Measurements from ENCODE around the gene SERP2.

Gene SERP2

DNA sequence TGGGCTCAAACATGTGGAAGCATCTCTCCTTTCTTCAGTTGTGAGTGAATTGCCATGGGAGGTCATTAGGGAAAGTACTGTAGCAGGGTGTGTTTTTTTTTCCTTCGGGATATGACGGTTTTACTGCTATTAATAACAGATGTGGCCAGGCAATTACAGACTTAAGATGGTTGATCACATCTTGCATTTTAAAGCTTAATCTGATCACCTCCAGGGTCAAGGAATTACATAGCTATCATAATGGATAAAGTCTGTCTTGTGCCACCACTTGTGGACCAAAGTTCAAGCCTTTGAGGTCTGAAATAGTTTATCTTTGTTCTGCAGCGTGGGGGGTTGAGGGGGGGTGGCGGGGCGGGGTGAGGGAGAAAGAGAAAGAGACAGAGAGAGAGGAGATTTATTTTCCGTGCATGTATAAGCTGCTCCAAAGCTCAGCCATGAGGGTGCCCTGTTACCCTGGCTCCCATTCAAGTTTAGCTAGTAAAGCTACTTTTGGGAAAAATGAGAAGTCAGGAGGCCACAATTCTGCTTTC is 5.5 kb upstream of the SERP2 start:
- Histone ChIP-seq H3K4me3 (ENCODE audit: low read length) (no peak overlapping the region), H3K4me1 (ENCODE audit: low read length) (no peaks in the 10 kb centered on the region), H3K36me3 (replicated peaks; ENCODE audit: low read depth, low read length) (no peaks in the 10 kb centered on the region), H3K27ac (ENCODE audit: low read length) (no peak overlapping the region), H3K27me3 (ENCODE audit: low read depth, low read length) (peaks cover 58% of the 10 kb centered on the region), H3K4me2 (ENCODE audit: low read length) (no peak overlapping the region), H3K9me3 (ENCODE audit: insufficient read depth, low read length) (no peaks in the 10 kb centered on the region), H4K20me1 (ENCODE audit: insufficient read depth, low read length) (no peaks in the 10 kb centered on the region), H2AFZ (ENCODE audit: low read depth, low read length) (no peak overlapping the region), H3K79me2 (ENCODE audit: low read length) (no peaks in the 10 kb centered on the region), H3K9ac (ENCODE audit: low read length) (no peak overlapping the region)
- no peak for TF ChIP-seq EZH2phosphoT487 (IDR thresholded peaks at IDR 0.05; ENCODE audit: low read depth)
- TF ChIP-seq, protein P1, sequence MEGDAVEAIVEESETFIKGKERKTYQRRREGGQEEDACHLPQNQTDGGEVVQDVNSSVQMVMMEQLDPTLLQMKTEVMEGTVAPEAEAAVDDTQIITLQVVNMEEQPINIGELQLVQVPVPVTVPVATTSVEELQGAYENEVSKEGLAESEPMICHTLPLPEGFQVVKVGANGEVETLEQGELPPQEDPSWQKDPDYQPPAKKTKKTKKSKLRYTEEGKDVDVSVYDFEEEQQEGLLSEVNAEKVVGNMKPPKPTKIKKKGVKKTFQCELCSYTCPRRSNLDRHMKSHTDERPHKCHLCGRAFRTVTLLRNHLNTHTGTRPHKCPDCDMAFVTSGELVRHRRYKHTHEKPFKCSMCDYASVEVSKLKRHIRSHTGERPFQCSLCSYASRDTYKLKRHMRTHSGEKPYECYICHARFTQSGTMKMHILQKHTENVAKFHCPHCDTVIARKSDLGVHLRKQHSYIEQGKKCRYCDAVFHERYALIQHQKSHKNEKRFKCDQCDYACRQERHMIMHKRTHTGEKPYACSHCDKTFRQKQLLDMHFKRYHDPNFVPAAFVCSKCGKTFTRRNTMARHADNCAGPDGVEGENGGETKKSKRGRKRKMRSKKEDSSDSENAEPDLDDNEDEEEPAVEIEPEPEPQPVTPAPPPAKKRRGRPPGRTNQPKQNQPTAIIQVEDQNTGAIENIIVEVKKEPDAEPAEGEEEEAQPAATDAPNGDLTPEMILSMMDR (IDR thresholded peaks at IDR 0.05; ENCODE audit: low read depth, low read length) = no peak

DNA sequence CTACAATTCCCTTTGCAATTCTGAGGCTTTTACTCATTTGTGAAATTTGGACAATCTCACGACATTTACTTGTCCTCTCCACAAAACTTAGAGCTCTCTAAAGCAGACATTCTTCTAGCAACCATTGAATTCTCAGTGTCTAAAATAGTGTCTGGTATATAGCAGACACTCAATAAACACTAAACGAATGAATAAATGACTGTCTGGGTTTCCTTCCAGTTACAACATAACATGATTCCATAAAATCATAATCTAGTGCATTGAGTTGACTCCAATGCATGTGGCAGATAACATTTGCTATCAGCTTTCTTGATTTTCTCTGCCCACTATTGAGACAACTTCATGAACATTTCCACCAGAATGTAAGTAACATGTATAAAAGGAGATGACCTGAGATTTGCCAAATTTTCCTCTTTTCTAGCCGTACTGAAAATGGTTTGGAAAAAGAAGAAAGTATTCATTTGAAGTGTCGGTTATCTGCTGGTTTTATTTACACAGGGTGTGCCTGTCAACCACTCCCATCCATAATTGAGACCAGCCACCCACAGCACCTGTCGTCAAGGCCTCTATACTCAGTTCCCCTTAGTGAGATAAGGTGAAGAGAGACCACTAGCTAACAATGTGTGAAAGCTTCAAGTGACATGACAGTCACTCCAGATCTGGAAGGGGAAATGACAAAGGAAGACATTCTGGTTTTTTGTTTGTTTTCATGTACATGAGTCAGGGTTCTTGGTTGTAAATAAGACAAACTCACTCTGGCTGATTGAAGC is 4.8 kb upstream of the SERP2 start:
- Histone ChIP-seq H3K36me3 (replicated peaks; ENCODE audit: low read depth, low read length) (no peaks in the 10 kb centered on the region), H3K27me3 (ENCODE audit: low read depth, low read length) (peaks cover 51% of the 10 kb centered on the region), H3K27ac (ENCODE audit: low read length) (no peak overlapping the region), H3K4me2 (ENCODE audit: low read length) (no peak overlapping the region), H4K20me1 (ENCODE audit: insufficient read depth, low read length) (no peaks in the 10 kb centered on the region), H3K79me2 (ENCODE audit: low read length) (no peaks in the 10 kb centered on the region), H3K4me1 (ENCODE audit: low read length) (no peaks in the 10 kb centered on the region), H3K4me3 (ENCODE audit: low read length) (no peak overlapping the region), H3K9ac (ENCODE audit: low read length) (no peak overlapping the region), H2AFZ (ENCODE audit: low read depth, low read length) (no peak overlapping the region), H3K9me3 (ENCODE audit: insufficient read depth, low read length) (no peaks in the 10 kb centered on the region)
- TF ChIP-seq, protein P1 (IDR thresholded peaks at IDR 0.05; ENCODE audit: low read depth, low read length) = no peak
- no peak for TF ChIP-seq EZH2phosphoT487 (IDR thresholded peaks at IDR 0.05; ENCODE audit: low read depth)

DNA sequence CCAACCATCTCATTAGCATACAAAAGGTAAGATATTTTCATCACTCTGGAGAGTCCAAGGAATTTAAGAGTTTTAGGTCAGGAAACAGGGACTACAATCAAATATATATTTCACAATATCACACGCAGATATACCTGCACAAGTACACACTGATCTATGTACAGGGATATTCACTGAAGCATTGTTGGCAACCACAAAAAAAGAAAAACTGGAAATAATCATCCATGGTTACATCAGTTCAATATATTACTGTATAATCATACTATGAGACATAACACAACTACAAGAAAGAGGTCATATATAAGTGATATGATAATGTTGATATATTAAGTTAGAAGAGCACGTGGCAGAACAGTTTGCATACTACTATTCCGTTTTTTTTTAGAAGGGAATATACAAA is 2.2 kb upstream of the SERP2 start:
- H3K79me2 ChIP-seq (ENCODE audit: low read length) = no peaks in the 10 kb centered on the region
- H3K36me3 ChIP-seq (replicated peaks; ENCODE audit: low read depth, low read length) = no peaks in the 10 kb centered on the region
- no peaks in the 10 kb centered on the region for H3K9me3 ChIP-seq (ENCODE audit: insufficient read depth, low read length)
- H3K9ac ChIP-seq (ENCODE audit: low read length) = no peak overlapping the region
- peaks cover 34% of the 10 kb centered on the region for H3K27me3 ChIP-seq (ENCODE audit: low read depth, low read length)
- no peak overlapping the region for H3K4me2 ChIP-seq (ENCODE audit: low read length)
- H3K4me3 ChIP-seq (ENCODE audit: low read length) = no peak overlapping the region
- no peak overlapping the region for H3K27ac ChIP-seq (ENCODE audit: low read length)
- H2AFZ ChIP-seq (ENCODE audit: low read depth, low read length) = no peak overlapping the region
- no peak for TF ChIP-seq EZH2phosphoT487 (IDR thresholded peaks at IDR 0.05; ENCODE audit: low read depth)
- no peaks in the 10 kb centered on the region for H4K20me1 ChIP-seq (ENCODE audit: insufficient read depth, low read length)
- no peaks in the 10 kb centered on the region for H3K4me1 ChIP-seq (ENCODE audit: low read length)

DNA sequence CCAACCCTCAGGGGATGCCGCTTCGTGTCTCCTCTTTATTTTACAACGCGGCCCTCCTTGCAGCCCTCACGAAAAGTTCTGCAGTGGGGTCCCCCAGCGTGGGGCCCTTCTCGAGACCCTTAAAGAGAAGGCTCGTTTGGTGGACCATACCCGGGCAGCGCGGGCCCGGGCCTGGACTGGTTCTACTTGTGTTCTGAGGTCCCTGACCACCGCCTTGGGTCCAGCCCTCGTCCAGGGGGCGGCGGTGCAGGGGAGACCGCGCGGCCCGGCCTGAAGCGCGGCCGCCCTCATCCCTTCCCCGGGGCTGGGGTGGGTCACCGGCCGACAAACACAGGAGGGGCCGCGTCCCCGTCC is 400 bp upstream of the SERP2 start:
- H3K9ac ChIP-seq (ENCODE audit: low read length) = no peak overlapping the region
- H3K36me3 ChIP-seq (replicated peaks; ENCODE audit: low read depth, low read length) = no peaks in the 10 kb centered on the region
- no peaks in the 10 kb centered on the region for H3K4me1 ChIP-seq (ENCODE audit: low read length)
- TF ChIP-seq EZH2phosphoT487 (IDR thresholded peaks at IDR 0.05; ENCODE audit: low read depth) = no peak
- TF ChIP-seq, protein P1 (IDR thresholded peaks at IDR 0.05; ENCODE audit: low read depth, low read length) = no peak
- H4K20me1 ChIP-seq (ENCODE audit: insufficient read depth, low read length) = no peaks in the 10 kb centered on the region
- no peak overlapping the region for H3K27ac ChIP-seq (ENCODE audit: low read length)
- no peak overlapping the region for H3K4me2 ChIP-seq (ENCODE audit: low read length)
- no peak overlapping the region for H3K4me3 ChIP-seq (ENCODE audit: low read length)
- H2AFZ ChIP-seq (ENCODE audit: low read depth, low read length) = no peak overlapping the region
- H3K9me3 ChIP-seq (ENCODE audit: insufficient read depth, low read length) = no peaks in the 10 kb centered on the region
- H3K27me3 ChIP-seq (ENCODE audit: low read depth, low read length) = peaks cover 36% of the 10 kb centered on the region
- H3K79me2 ChIP-seq (ENCODE audit: low read length) = no peaks in the 10 kb centered on the region
